Testis (tissue), 2 donors: ENCODE measurements around the gene PUM1.
"Not testable (repeated sequence)": the region's sequence is repeated elsewhere in the genome, so short reads cannot be mapped to it uniquely, and the experiment has no call there.

Experiments used
- CTCF ChIP-seq, 3 experiments: fragments of 450-650 bp in 2 of 3; fragments of 200-600 bp in 1 of 3; sonication (generic) in 1 of 3; IDR thresholded peaks; one replicate each; pipeline ENCODE4 v1.5.1; 2016 to 2019; ENCODE audit warnings: antibody characterized with exemption in 3 of 3, mild to moderate bottlenecking in 2 of 3, moderate library complexity in 1 of 3
- POLR2A ChIP-seq: fragments of 450-650 bp; IDR thresholded peaks from one replicate; pipeline ENCODE4 v1.6.1; 2017; ENCODE audit warnings: antibody characterized with exemption, mild to moderate bottlenecking, moderate library complexity

- TF ChIP-seq CTCF (IDR thresholded peaks at IDR 0.05); POLR2A: not testable (repeated sequence)
Measured at GRCh38 chr1:31038935-31039334, 26.6 kb downstream of the PUM1 start.
